H1 (cell line): ENCODE data around the gene PLA2G4E. TPM values are rescaled to one million over a fixed set of nuclear protein-coding genes. Genes with fewer than 3 reads are reported as not detected.

Experiments
- ASH2L ChIP-seq: fragments of 200-600, 300-600 bp; sonication (generic); IDR thresholded peaks from one replicate; pipeline ENCODE4 v1.7.1; 2017; ENCODE audit warnings: low read length
- JUN ChIP-seq: IDR thresholded peaks from 2 replicates; pipeline ENCODE4 v1.6.1; 2011; ENCODE audit warnings: low read depth, mild to moderate bottlenecking, improper control_type of control experiment, low read length
- JUND ChIP-seq: IDR thresholded peaks from 2 replicates; pipeline ENCODE4 v1.6.1; 2011; ENCODE audit warnings: mild to moderate bottlenecking, improper control_type of control experiment, low read length
- TBP ChIP-seq: IDR thresholded peaks from 2 replicates; pipeline ENCODE4 v1.6.1; 2011; ENCODE audit warnings: low read depth, low read length, improper control_type of control experiment
- polyA plus RNA-seq, 7 experiments: library from polyadenylated mRNA; depleted of rRNA in 3 of 7; stranded (reverse) in 5 of 7; unstranded in 2 of 7; fragments of >200 nt in 5 of 7; fragments of 200-250 nt in 2 of 7; gene quantifications; 1 replicate in 5 of 7; 2 replicates in 1 of 7; 4 replicates in 1 of 7; pipeline versions ENCODE4 v1.2.1 to v1.2.3, GENCODE V29; 2011 to 2013; ENCODE audit warnings: missing spikeins in 2 of 7, mixed read lengths in 2 of 7
- total RNA-seq: library from RNA; stranded (reverse); fragmentation: NEBNext Ultra II Directional; extraction: Animal tissue kit (Norgen Biotek cat#: 25700); gene quantifications from 2 replicates; pipeline ENCODE4 v1.2.1, GENCODE V29; 2021

The PLA2G4E gene
- total and polyA plus RNA-seq, 2 of the 8 experiments (the other 6 are each of a cell fraction or from before 2014, with no cell fraction given) = 0.03 TPM; not detected in 1

DNA sequence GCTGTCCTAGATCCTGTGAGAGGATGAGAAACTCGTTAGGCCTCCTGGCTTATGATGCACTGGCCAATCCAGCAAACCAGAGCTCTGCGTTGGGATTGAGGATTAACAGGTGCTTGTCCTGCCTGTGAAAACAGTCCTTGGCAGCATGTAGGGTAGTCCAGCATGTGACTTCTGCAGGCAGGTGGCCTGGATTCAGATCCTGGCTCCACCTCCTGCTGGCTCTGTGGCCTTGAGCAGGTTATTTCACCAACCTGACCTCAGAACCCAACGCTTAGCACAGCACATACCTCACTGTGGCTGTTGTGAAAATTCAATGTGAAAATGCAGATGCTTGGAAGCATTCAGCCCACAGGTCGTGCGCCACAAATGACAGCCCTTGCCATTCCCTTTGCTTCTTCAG, 40.0 kb upstream of the PLA2G4E start (continued):
- TF ChIP-seq ASH2L (no peak), JUND (no peak), JUN (no peak), TBP (no peak)
